ENCODE data around the gene TCP11.

- TF ChIP-seq, protein P1, sequence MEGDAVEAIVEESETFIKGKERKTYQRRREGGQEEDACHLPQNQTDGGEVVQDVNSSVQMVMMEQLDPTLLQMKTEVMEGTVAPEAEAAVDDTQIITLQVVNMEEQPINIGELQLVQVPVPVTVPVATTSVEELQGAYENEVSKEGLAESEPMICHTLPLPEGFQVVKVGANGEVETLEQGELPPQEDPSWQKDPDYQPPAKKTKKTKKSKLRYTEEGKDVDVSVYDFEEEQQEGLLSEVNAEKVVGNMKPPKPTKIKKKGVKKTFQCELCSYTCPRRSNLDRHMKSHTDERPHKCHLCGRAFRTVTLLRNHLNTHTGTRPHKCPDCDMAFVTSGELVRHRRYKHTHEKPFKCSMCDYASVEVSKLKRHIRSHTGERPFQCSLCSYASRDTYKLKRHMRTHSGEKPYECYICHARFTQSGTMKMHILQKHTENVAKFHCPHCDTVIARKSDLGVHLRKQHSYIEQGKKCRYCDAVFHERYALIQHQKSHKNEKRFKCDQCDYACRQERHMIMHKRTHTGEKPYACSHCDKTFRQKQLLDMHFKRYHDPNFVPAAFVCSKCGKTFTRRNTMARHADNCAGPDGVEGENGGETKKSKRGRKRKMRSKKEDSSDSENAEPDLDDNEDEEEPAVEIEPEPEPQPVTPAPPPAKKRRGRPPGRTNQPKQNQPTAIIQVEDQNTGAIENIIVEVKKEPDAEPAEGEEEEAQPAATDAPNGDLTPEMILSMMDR (IDR thresholded peaks at IDR 0.05) = no peak
- no peak for TF ChIP-seq POLR2A (IDR thresholded peaks at IDR 0.05)
Measured at GRCh38 chr6:35174501-35174900, 33.4 kb upstream of the TCP11 start.

Data from Peyer's patch (tissue), 4 donors.